IPS-20b (cell line): ENCODE data around the gene SOX1.
A peak's percentile ranks its signal among the peaks of the same experiment; 100 is the strongest.

Experiments used
- H3K27ac ChIP-seq: one replicate; pipeline ENCODE4 v1.5.1; 2013; ENCODE audit warnings: low read length
- H3K27me3 ChIP-seq: 2 replicates; pipeline ENCODE4 v1.6.1; 2013; ENCODE audit warnings: mild to moderate bottlenecking, low read length, inconsistent platforms; ENCODE audit not compliant: insufficient read depth
- H3K36me3 ChIP-seq: 2 replicates; pipeline ENCODE4 v1.6.1; 2013; ENCODE audit warnings: low read depth, mild to moderate bottlenecking, inconsistent platforms, low read length, moderate library complexity; ENCODE audit not compliant: insufficient read depth
- H3K4me1 ChIP-seq: 2 replicates; pipeline ENCODE4 v1.6.1; 2013; ENCODE audit warnings: mild to moderate bottlenecking, control low read depth, inconsistent platforms, low read length, moderate library complexity; ENCODE audit not compliant: insufficient read depth
- H3K4me3 ChIP-seq: 2 replicates; pipeline ENCODE4 v1.5.1; 2013; ENCODE audit warnings: mild to moderate bottlenecking, low read length, inconsistent platforms
- H3K9ac ChIP-seq: 2 replicates; pipeline ENCODE4 v1.6.1; 2013; ENCODE audit warnings: low read depth, mild to moderate bottlenecking, inconsistent platforms, low read length, moderate library complexity
- H3K9me3 ChIP-seq: 2 replicates; pipeline ENCODE4 v1.6.1; 2013; ENCODE audit warnings: mild to moderate bottlenecking, low read depth, low read length, inconsistent platforms; ENCODE audit not compliant: insufficient read depth

The SOX1 gene

GRCh38 chr13:112101360-112101930, 34.5 kb downstream of the SOX1 start:
- H3K27me3 ChIP-seq, result peaks cover 86% of the 10 kb centered on the region
- H3K9me3 ChIP-seq, result no peaks in the 10 kb centered on the region

GRCh38 chr13:112102243-112102642, 35.3 kb downstream of the SOX1 start:
- Histone ChIP-seq H3K9ac (no peak overlapping the region), H3K27ac (no peak overlapping the region), H3K4me3 (no peak overlapping the region), H3K27me3 (peaks cover 86% of the 10 kb centered on the region), H3K9me3 (no peaks in the 10 kb centered on the region), H3K36me3 (no peaks in the 10 kb centered on the region), H3K4me1 (peaks cover 28% of the 10 kb centered on the region)

More at GRCh38 chr13:112101360-112101930, 34.5 kb downstream of the SOX1 start:
- Histone ChIP-seq H3K4me3 (no peak overlapping the region), H3K27ac (no peak overlapping the region), H3K4me1 (peaks cover 22% of the 10 kb centered on the region), H3K9ac (no peak overlapping the region), H3K36me3 (no peaks in the 10 kb centered on the region)

- H3K36me3 ChIP-seq, result no peaks in the 10 kb centered on the region
- no peaks in the 10 kb centered on the region for H3K9me3 ChIP-seq
- H3K4me3 ChIP-seq, result peak overlapping the region; percentile 42; the same call in 1 of the 2 replicates
- H3K9ac ChIP-seq, result peak overlapping the region; percentile 11; the same call in 1 of the 2 replicates
- no peak overlapping the region for H3K27ac ChIP-seq
- peaks cover 87% of the 10 kb centered on the region for H3K27me3 ChIP-seq
- H3K4me1 ChIP-seq, result peaks cover 28% of the 10 kb centered on the region
Measured at GRCh38 chr13:112103260-112103838, 36.4 kb downstream of the SOX1 start.

GRCh38 chr13:112103961-112104880, 37.3 kb downstream of the SOX1 start:
- Histone ChIP-seq H3K4me1 (peaks cover 28% of the 10 kb centered on the region), H3K36me3 (no peaks in the 10 kb centered on the region), H3K9me3 (no peaks in the 10 kb centered on the region), H3K27ac (no peak overlapping the region), H3K27me3 (peaks cover 91% of the 10 kb centered on the region), H3K9ac (peak overlapping the region; percentile 24; the same call in 1 of the 2 replicates), H3K4me3 (peak overlapping the region; percentile 68)

GRCh38 chr13:112104881-112105234, 37.9 kb downstream of the SOX1 start:
- H3K27me3 ChIP-seq, result peaks cover 98% of the 10 kb centered on the region
- H3K9ac ChIP-seq, result peak overlapping the region; percentile 24; the same call in 1 of the 2 replicates

GRCh38 chr13:112105244-112105681, 38.3 kb downstream of the SOX1 start:
- Histone ChIP-seq H3K4me3 (peak overlapping the region; percentile 68; the same call in 1 of the 2 replicates), H3K27ac (no peak overlapping the region), H3K9ac (no peak overlapping the region; the same call in 1 of the 2 replicates), H3K9me3 (no peaks in the 10 kb centered on the region), H3K36me3 (no peaks in the 10 kb centered on the region), H3K4me1 (peaks cover 25% of the 10 kb centered on the region), H3K27me3 (peaks cover 99% of the 10 kb centered on the region)

More at GRCh38 chr13:112104881-112105234, 37.9 kb downstream of the SOX1 start:
- Histone ChIP-seq H3K27ac (no peak overlapping the region), H3K36me3 (no peaks in the 10 kb centered on the region), H3K4me3 (peak overlapping the region; percentile 68), H3K9me3 (no peaks in the 10 kb centered on the region), H3K4me1 (peaks cover 28% of the 10 kb centered on the region)

GRCh38 chr13:112105892-112106291, 38.9 kb downstream of the SOX1 start:
- Histone ChIP-seq H3K4me1 (peaks cover 23% of the 10 kb centered on the region), H3K27me3 (peaks cover 98% of the 10 kb centered on the region), H3K36me3 (no peaks in the 10 kb centered on the region), H3K9me3 (no peaks in the 10 kb centered on the region), H3K9ac (peak overlapping the region; percentile 18; the same call in 1 of the 2 replicates), H3K27ac (no peak overlapping the region), H3K4me3 (peak overlapping the region; percentile 68; the same call in 1 of the 2 replicates)

GRCh38 chr13:112106478-112107141, 39.7 kb downstream of the SOX1 start:
- Histone ChIP-seq H3K27me3 (peaks cover 98% of the 10 kb centered on the region), H3K9me3 (no peaks in the 10 kb centered on the region), H3K27ac (no peak overlapping the region), H3K4me3 (peak overlapping the region; percentile 68; the same call in 1 of the 2 replicates), H3K36me3 (no peaks in the 10 kb centered on the region), H3K9ac (peak overlapping the region; percentile 18; the same call in 1 of the 2 replicates), H3K4me1 (peaks cover 23% of the 10 kb centered on the region)

GRCh38 chr13:112107289-112107688, 40.3 kb downstream of the SOX1 start:
- H3K9ac ChIP-seq, result no peak overlapping the region
- H3K27me3 ChIP-seq, result peaks cover 94% of the 10 kb centered on the region
- no peaks in the 10 kb centered on the region for H3K9me3 ChIP-seq
- H3K36me3 ChIP-seq, result no peaks in the 10 kb centered on the region
- peaks cover 19% of the 10 kb centered on the region for H3K4me1 ChIP-seq
- H3K27ac ChIP-seq, result no peak overlapping the region
- peak overlapping the region; percentile 68; the same call in 1 of the 2 replicates for H3K4me3 ChIP-seq

GRCh38 chr13:112110479-112110878, 43.5 kb downstream of the SOX1 start:
- no peaks in the 10 kb centered on the region for H3K9me3 ChIP-seq
- H3K27ac ChIP-seq, result no peak overlapping the region
- H3K36me3 ChIP-seq, result no peaks in the 10 kb centered on the region
- H3K9ac ChIP-seq, result no peak overlapping the region
- H3K4me3 ChIP-seq, result no peak overlapping the region
- peaks cover 87% of the 10 kb centered on the region for H3K27me3 ChIP-seq
- H3K4me1 ChIP-seq, result peaks cover 11% of the 10 kb centered on the region

GRCh38 chr13:112111239-112111857, 44.4 kb downstream of the SOX1 start:
- Histone ChIP-seq H3K9ac (no peak overlapping the region), H3K36me3 (no peaks in the 10 kb centered on the region), H3K4me3 (no peak overlapping the region), H3K9me3 (no peaks in the 10 kb centered on the region), H3K27ac (no peak overlapping the region), H3K27me3 (peaks cover 82% of the 10 kb centered on the region), H3K4me1 (peaks cover 7% of the 10 kb centered on the region)
